HepG2 (cell line): Measurements from ENCODE around the gene SNURF.

Source experiments
- BRF2 ChIP-seq: sonication (generic); formaldehyde crosslinking; IDR thresholded peaks from 2 replicates; pipeline ENCODE4 v1.8.1; 2022; ENCODE audit warnings: mild to moderate bottlenecking, missing genetic modification reagents
- IRF9 ChIP-seq: sonication (generic); formaldehyde crosslinking; IDR thresholded peaks from 2 replicates; pipeline ENCODE4 v1.8.0; 2022; ENCODE audit warnings: missing genetic modification reagents, mild to moderate bottlenecking, borderline replicate concordance
- RBM39 ChIP-seq: fragments of 200-400 bp; formaldehyde crosslinking; IDR thresholded peaks from one replicate; pipeline ENCODE4 v1.6.1; 2018; ENCODE audit warnings: antibody characterized with exemption, mild to moderate bottlenecking, low read depth, low read length; ENCODE audit not compliant: poor library complexity, severe bottlenecking
- ZUFSP ChIP-seq: sonication (generic); formaldehyde crosslinking; IDR thresholded peaks from 2 replicates; pipeline ENCODE4 v1.9.0; 2021; ENCODE audit warnings: missing genetic modification reagents, mild to moderate bottlenecking, borderline replicate concordance

GRCh38 chr15:24957691-24958090 is 2.9 kb downstream of the SNURF start:
- TF ChIP-seq RBM39 = no peak
- no peak for TF ChIP-seq ZUFSP
- TF ChIP-seq BRF2 (CRISPR knock-in tag) = no peak
- no peak for TF ChIP-seq IRF9 (CRISPR knock-in tag)
